IPS-18a (cell line): ENCODE results near the gene TMEM256.

Experiments used
- H3K27ac ChIP-seq: one replicate; pipeline ENCODE4 v1.5.1; 2013; ENCODE audit warnings: low read length
- H3K27me3 ChIP-seq: one replicate; pipeline ENCODE4 v1.6.1; 2013; ENCODE audit warnings: mild to moderate bottlenecking, low read length; ENCODE audit not compliant: control insufficient read depth, insufficient read depth
- H3K36me3 ChIP-seq: one replicate; pipeline ENCODE4 v1.6.1; 2013; ENCODE audit warnings: low read depth, low read length; ENCODE audit not compliant: control insufficient read depth
- H3K4me1 ChIP-seq: one replicate; pipeline ENCODE4 v1.6.1; 2013; ENCODE audit warnings: low read depth, low read length; ENCODE audit not compliant: control insufficient read depth
- H3K4me3 ChIP-seq: one replicate; pipeline ENCODE4 v1.5.1; 2013; ENCODE audit warnings: low read length
- H3K9ac ChIP-seq: one replicate; pipeline ENCODE4 v1.6.1; 2013; ENCODE audit warnings: mild to moderate bottlenecking, low read length, moderate library complexity
- H3K9me3 ChIP-seq: one replicate; pipeline ENCODE4 v1.6.1; 2013; ENCODE audit warnings: low read depth, low read length; ENCODE audit not compliant: control insufficient read depth

The TMEM256 gene

DNA sequence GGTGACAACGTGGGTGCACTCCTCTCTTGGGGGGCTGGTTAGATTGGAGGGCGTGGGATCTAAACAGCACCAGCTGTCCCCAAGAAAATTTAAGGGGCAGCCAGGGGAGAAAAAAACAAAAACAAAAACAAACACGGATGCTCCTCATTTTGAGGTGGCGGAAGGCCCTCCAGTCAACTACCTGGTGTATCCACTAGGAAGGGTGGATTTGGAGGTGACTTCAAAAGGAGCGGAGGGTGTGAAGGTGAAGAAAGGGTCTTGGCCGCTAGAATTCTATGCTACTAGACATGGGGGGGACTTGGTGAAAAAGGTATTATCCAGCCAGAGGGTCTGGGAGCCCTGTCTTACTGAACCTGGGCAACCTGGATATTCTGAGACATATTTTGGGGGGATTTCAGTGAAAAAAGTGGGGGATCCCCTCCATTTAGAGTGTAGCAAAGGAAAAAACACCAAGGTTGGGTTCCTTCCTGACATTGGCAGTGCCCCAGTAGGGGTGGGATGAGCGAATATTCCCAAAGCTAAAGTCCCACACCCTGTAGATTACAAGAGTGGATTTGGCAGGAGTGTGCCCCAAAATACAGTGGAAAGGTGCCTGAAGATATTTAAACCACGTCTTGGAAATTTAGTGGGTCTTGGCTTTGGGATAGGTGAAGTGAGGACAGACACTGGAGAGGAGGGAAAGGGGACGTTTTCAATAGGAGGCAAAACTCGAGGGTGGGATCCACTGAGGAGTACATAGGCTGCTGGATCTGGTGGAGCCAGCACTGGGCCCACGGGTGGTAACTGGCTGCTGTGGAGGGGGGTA lies 35.0 kb upstream of the TMEM256 start:
- Histone ChIP-seq H3K9ac (no peak overlapping the region), H3K4me3 (peak overlapping the region; percentile 91)

GRCh38 chr17:7437950-7438614 lies 34.2 kb upstream of the TMEM256 start:
- no peak overlapping the region for H3K27ac ChIP-seq
- no peaks in the 10 kb centered on the region for H3K9me3 ChIP-seq
- H3K36me3 ChIP-seq = no peaks in the 10 kb centered on the region
- H3K4me1 ChIP-seq = peaks cover 23% of the 10 kb centered on the region
- peak overlapping the region; percentile 91 for H3K4me3 ChIP-seq
- H3K27me3 ChIP-seq = peaks cover 61% of the 10 kb centered on the region
- H3K9ac ChIP-seq = no peak overlapping the region

More for the DNA sequence above, 35.0 kb upstream of the TMEM256 start:
- H3K27me3 ChIP-seq = peaks cover 67% of the 10 kb centered on the region
- no peak overlapping the region for H3K27ac ChIP-seq
- no peaks in the 10 kb centered on the region for H3K9me3 ChIP-seq
- H3K4me1 ChIP-seq = peaks cover 23% of the 10 kb centered on the region
- no peaks in the 10 kb centered on the region for H3K36me3 ChIP-seq

- Histone ChIP-seq H3K9ac (no peak overlapping the region), H3K4me3 (peak overlapping the region; percentile 91), H3K27me3 (peaks cover 56% of the 10 kb centered on the region)
These were observed 33.5 kb upstream of the TMEM256 start for GRCh38 chr17:7437369-7437863.

GRCh38 chr17:7436556-7437368 lies 32.9 kb upstream of the TMEM256 start:
- peak overlapping the region; percentile 66 for H3K9ac ChIP-seq

More at GRCh38 chr17:7437369-7437863, 33.5 kb upstream of the TMEM256 start:
- Histone ChIP-seq H3K4me1 (peaks cover 23% of the 10 kb centered on the region), H3K27ac (no peak overlapping the region), H3K36me3 (no peaks in the 10 kb centered on the region), H3K9me3 (no peaks in the 10 kb centered on the region)

GRCh38 chr17:7435676-7436555 lies 32.0 kb upstream of the TMEM256 start:
- Histone ChIP-seq H3K27ac (no peak overlapping the region), H3K9ac (peak overlapping the region; percentile 66), H3K4me1 (peaks cover 15% of the 10 kb centered on the region), H3K36me3 (no peaks in the 10 kb centered on the region), H3K27me3 (peaks cover 43% of the 10 kb centered on the region), H3K4me3 (peak overlapping the region; percentile 91), H3K9me3 (no peaks in the 10 kb centered on the region)

More at GRCh38 chr17:7436556-7437368, 32.9 kb upstream of the TMEM256 start:
- H3K4me3 ChIP-seq = peak overlapping the region; percentile 91
- H3K27me3 ChIP-seq = peaks cover 50% of the 10 kb centered on the region
- no peaks in the 10 kb centered on the region for H3K36me3 ChIP-seq
- peaks cover 23% of the 10 kb centered on the region for H3K4me1 ChIP-seq
- no peaks in the 10 kb centered on the region for H3K9me3 ChIP-seq
- H3K27ac ChIP-seq = no peak overlapping the region

DNA sequence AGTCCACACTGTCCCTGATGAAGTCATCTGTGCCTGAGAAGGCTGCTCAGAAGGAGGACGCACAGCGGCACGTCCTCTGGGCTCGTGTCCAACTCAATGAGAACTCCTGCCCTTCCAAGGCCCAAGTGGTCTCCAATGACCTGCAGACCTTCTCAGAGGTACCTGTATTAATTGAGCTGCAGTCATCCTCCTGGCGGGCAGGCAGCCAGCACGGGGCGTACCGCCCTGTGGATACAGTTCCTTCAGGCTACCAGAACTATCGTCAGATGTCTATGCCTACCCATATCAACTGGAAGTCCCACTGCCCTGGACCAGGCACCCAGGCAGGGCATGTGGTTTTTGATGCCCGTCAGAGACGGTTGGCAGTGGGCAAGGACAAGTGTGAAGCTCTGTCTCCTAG lies 28.4 kb upstream of the TMEM256 start:
- Histone ChIP-seq H3K27me3 (peaks cover 16% of the 10 kb centered on the region), H3K9ac (no peak overlapping the region), H3K4me3 (no peak overlapping the region), H3K9me3 (no peaks in the 10 kb centered on the region), H3K36me3 (no peaks in the 10 kb centered on the region), H3K4me1 (peaks cover 7% of the 10 kb centered on the region), H3K27ac (no peak overlapping the region)

GRCh38 chr17:7431231-7431630 lies 27.3 kb upstream of the TMEM256 start:
- no peaks in the 10 kb centered on the region for H3K36me3 ChIP-seq
- H3K9ac ChIP-seq = no peak overlapping the region
- H3K27me3 ChIP-seq = peaks cover 9% of the 10 kb centered on the region
- H3K27ac ChIP-seq = no peak overlapping the region
- no peaks in the 10 kb centered on the region for H3K9me3 ChIP-seq
- H3K4me3 ChIP-seq = no peak overlapping the region
- peaks cover 6% of the 10 kb centered on the region for H3K4me1 ChIP-seq

DNA sequence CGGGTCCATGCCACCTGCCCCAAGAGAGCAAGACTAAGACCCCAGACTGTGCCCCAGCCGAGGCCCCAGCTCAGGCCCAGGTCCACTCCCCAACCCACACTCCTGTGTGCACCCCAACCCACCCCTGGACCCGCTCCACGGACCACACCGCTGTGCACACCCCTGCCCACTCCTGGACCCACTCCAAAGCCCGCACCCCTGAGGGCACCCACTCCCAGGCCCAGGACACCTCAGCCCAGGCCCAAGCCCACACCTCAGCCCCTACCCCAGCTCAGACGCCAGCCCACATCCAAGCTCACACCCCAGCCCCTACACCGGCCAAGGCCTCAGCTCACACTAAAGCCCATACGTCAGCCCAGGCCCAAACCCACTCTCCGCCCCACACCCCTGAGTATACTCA lies 25.8 kb upstream of the TMEM256 start:
- Histone ChIP-seq H3K4me1 (no peaks in the 10 kb centered on the region), H3K27me3 (no peaks in the 10 kb centered on the region), H3K9ac (no peak overlapping the region), H3K36me3 (no peaks in the 10 kb centered on the region), H3K27ac (no peak overlapping the region), H3K4me3 (no peak overlapping the region), H3K9me3 (no peaks in the 10 kb centered on the region)

DNA sequence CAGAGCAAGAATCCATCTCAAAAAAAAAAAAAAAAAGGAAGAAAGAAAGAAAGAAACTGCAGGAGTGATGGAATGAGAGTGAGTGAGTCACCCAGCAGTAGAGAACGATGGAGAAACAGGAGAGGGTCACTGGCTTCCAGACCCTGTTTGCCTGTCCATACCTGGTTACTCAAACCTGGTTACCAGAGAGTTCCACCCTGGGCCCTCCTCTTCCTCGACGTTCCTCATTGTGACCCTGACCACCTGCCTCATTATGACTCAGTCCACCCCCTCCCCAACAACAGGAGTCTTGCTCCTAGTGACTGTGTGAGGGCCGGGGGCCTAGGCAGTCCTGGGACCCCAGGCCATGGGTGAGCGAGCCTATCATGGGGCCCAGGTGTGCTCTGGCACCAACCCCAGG lies 24.7 kb upstream of the TMEM256 start, which contains the start of gene SPEM3:
Gene SPEM3, plus strand, starts transcription at position 301 of the 400 bp plus-strand sequence. Its CDS starts 46 bp downstream, at position 347.
- no peaks in the 10 kb centered on the region for H3K4me1 ChIP-seq
- H3K27ac ChIP-seq = no peak within 1 kb of the TSS
- no peak within 1 kb of the TSS for H3K9ac ChIP-seq
- H3K4me3 ChIP-seq = no peak within 1 kb of the TSS
- no peaks in the 10 kb centered on the region for H3K9me3 ChIP-seq
- no peaks in the 10 kb centered on the region for H3K36me3 ChIP-seq
- H3K27me3 ChIP-seq = no peaks in the 10 kb centered on the region

DNA sequence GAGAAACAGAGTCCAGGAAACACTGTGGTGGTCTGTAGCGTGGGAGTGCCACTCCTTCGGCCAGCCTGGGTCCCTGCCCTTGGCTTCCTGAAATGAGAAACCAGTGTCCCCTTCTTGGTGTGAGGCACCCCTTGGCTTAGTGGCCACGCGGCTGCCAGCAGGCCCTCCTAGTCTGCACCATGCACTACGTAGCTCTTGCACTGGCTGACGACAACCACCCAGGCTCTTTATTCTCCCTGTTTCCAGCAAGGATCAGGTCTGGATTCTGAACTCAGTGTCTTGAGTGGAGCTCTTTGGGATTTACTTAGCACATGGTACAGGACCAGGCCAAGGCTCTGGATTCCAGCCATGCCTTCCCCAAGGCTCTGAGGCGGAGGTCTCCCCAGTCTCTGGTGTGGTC lies 23.7 kb upstream of the TMEM256 start:
- Histone ChIP-seq H3K4me3 (no peak overlapping the region), H3K9me3 (no peaks in the 10 kb centered on the region), H3K27ac (no peak overlapping the region), H3K9ac (no peak overlapping the region), H3K4me1 (no peaks in the 10 kb centered on the region), H3K27me3 (no peaks in the 10 kb centered on the region), H3K36me3 (no peaks in the 10 kb centered on the region)
